HG03139 (cell line): ENCODE results near the gene UST.
"Not testable (repeated sequence)": the region's sequence is repeated elsewhere in the genome, so short reads cannot be mapped to it uniquely, and the experiment has no call there.

Source experiments
- ATAC-seq: cut with Tn5 transposase; IDR thresholded peaks from one replicate; pipeline ENCODE4 v1.9.1; 2021; ENCODE audit not compliant: unreplicated experiment

UST gene

GRCh38 chr6:148968771-148969602 lies 222.2 kb downstream of the UST start:
- no peak for ATAC-seq

DNA sequence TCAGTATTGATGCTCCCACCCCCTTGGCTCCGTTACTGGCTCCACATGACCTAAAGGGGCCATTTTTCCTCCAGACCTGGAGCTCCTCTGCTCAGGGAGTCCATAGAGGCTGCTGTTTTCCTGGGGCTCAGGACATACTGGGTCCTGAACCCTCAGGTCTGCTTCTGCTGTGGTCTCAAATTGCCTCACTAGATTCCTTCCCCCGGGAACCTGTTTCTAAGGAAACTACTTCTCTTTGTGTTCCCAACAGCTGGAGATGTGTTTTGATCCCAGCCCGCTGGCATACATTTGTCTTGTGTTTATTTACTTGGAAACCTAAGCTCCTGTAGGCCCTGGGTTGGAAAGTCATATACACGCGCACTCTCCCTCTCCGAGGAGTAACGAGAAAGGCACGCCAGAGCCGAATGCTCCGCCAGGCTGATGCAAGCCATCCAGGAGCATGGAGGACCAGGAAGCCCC lies 222.8 kb downstream of the UST start:
- ATAC-seq, result no peak

DNA sequence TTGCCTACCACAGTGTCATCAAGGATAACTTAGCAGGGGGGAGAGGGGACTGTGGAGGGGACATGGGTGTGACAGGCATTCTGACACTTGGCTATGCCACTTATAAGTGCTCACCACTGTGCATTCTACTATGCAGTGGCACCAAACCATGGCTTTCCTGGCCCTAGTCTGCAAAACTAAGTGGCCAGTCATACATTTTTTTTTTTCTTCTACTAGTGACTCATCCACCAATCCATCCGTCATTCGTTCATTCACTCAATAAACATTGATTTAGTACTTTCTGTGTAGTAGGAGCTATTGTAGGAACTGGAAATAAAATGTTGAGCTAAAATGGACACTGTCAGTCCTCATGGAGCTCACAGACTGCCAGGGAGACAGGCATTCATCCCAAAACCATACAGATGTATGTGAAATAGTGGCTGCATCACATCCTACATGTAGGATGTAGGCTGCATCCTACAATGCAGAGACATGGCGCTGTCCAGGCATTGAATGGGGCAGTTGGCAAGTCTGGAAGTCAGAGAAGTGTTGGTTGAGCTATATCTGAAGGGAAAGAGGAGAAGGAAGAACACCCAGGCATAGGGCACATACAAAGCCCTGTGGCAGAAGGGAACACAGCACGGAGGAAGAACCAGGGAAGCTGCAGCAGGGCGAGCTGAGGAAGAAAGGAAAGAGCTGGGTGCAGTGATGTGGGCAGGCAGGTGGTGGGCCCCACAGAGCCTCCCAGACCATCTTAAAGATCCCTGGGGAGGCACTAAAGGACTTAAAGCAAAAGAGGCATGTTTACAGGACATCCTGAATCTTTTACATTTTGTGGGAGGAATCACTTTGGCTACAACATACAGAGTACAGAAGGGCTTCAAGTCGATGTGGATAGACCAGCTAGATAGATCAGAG lies 224.4 kb downstream of the UST start:
- no peak for ATAC-seq

DNA sequence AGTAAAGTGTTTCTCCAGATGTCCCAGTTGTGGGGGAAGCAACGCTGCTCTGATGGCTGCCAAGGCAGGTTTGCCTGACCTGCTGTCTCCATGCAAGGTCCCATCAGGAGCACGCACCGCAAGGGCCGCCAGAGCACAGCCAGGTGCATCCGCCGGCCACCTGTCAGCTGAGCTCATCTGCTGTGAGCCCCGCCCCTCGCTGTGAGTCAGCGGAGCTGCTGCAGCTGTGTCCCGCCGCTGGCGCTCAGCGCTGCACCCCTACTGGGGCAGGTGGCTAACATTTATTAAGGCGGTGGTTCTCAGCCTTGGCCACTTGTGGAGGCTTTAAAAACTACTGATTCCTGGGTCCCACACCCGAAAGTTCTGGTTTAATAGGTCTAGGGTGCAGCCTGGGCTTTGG lies 225.7 kb downstream of the UST start:
- ATAC-seq, result peak; percentile 74

GRCh38 chr6:148973538-148974208 lies 226.8 kb downstream of the UST start:
- no peak for ATAC-seq

DNA sequence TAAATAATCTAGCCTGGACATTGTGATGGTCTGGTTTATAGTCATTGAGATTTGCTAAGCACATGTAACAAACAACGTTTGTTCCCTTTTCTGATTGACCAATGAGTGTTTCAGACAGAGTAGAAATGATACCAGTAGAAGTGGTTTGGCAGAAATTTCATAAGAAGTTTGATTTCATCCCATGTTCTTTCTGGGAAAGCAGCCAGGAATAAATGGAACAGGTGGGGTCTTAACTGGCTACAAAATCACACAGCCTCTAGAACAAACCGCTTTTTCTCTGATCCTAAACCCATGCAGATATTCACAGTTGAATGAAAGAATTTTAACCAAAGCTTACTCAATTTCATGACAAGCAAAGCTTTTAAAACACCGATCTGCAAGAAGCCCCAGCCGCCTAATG lies 227.5 kb downstream of the UST start:
- no peak for ATAC-seq

DNA sequence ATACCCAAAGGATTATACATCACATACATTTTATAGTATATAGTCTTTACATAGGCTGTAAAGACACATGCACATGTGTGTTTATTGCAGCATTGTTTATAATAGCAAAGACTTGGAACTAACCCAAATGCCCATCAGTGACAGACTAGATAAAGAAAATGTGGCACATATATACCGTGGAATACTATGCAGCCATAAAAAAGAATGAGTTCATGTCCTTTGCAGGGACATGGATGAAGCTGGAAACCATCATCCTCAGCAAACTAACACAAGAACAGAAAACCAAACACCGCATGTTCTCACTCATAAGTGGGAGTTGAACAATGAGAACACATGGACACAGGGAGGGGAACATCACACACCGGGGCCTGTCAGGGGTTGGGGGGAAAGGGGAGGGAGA lies 231.5 kb downstream of the UST start:
- not testable (repeated sequence) for ATAC-seq

GRCh38 chr6:148979014-148979901 lies 232.4 kb downstream of the UST start:
- ATAC-seq, result no peak

GRCh38 chr6:148980234-148980633 lies 233.4 kb downstream of the UST start:
- ATAC-seq, result no peak

- ATAC-seq, result no peak
Observed at GRCh38 chr6:148981515-148981914, 234.7 kb downstream of the UST start.

DNA sequence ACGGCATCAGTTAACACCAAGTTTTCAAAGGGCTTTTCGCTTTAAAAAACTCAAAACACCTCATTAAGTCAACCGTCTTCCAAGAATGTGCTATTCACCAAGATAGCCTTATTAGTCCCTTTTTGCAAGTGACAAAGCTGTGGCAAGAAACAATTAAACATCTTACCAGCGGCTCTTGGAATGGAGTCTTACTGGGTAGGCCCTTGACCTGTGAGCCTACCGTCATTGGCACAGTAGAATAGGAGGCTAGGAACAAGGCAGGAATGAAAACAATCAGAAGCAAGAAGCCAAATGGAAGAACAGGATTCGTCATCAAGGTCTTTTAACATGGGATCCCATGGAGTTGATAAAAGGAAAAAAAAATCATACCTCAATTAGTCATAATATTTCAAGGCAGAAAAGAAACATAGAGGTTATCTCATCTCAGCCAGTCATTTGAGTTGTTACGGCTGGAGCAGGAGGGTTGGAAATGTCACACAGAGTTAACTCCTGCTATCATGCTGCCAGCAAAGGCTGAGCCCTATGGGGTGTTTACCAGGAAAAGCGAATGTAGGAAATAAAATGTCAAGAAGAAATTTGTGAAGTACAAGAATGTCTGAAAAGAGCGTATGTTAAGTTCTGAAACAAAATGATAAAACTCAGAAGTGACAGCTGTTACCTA lies 236.4 kb downstream of the UST start:
- no peak for ATAC-seq

GRCh38 chr6:148983966-148984365 lies 237.1 kb downstream of the UST start:
- no peak for ATAC-seq

DNA sequence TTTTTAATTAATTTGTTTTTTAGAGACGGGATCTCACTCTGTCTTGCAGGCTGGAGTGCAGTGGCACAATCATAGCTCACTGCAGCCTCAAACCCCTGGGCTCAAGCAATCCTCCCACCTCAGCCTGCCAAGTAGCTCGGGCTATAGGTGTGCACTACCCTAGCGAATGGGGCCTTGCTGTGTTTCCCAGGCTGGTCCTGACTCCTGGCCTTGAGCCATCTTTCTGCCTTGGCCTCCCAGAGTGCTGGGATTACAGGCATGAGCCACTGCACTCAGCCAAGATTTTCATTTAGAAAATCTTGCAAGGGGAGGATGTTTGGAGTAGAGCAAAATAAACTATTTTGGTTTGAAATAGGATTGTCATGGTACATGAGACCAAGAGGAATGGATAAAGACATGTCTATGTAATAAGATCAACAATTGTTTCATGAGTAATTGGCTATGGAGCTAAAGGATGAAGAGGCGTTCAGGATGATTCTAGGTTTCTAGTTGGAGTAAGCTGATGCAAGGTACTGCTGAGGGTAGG lies 237.8 kb downstream of the UST start:
- ATAC-seq, result no peak

DNA sequence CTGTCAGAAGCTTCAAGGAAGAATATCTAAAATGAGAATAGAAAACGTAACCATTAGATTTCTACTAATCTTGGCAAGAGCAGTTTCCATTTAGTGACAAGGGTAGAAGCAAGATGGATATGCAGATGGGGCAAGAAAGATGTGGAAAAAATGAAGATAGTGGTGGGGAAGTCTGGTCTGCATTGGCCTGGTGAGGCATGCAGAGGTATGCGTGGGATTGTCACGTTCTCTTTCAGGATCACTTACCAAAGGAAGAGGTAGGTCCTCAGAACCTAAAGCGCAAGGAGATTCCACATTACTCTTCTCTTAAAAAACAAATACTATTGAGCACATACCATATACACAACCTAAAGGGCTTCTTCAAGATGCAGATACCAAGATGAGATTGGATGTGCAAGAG lies 238.7 kb downstream of the UST start:
- no peak for ATAC-seq

- ATAC-seq, result no peak
Observed at GRCh38 chr6:148986608-148987007, 239.8 kb downstream of the UST start.

- ATAC-seq, result no peak
Observed at GRCh38 chr6:148987982-148988381, 241.2 kb downstream of the UST start.

DNA sequence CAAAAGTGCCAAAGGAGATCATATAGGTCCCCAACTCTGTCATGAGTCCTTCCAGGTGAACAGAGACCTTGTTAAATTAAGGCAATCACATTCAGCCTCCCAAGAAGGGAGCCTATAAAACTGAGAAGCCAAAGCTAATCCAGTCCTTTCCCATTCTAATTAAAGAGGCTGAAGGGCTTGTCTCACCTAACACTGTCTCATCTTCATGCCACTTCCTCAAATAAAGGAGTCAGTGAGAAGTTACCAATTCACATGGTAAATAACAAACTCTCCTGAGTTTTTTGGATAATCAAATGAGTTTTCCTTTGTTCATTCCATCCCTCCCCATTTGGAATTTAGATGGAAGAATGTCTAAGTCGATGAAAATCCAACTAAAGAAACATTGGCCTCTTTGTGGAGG lies 242.8 kb downstream of the UST start:
- no peak for ATAC-seq

- ATAC-seq, result no peak
Observed at GRCh38 chr6:148990403-148990802, 243.6 kb downstream of the UST start.

DNA sequence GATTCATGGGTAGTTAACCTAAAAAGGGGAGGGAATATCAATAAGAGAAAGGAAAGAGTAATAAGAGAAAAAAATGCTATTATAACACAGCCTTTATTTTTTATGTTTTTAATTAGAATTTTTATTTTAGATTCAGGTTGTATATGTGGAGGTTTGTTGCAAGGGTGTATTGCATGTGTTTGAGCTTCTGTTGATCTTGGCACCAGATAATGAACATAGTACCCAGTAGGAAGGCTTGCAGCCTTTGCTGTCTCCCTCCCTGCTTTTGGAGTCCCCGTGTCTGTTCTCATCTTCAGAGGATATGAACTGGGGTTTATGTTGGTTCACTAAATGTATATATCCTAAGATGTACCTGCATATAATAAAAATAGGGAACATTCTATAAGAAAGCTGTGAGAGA lies 250.0 kb downstream of the UST start:
- no peak for ATAC-seq

GRCh38 chr6:148997865-148998264 lies 251.0 kb downstream of the UST start:
- ATAC-seq, result no peak
